AG09319 (cell line): ENCODE results near the gene CCN5.
"Not testable (repeated sequence)": the region's sequence is repeated elsewhere in the genome, so short reads cannot be mapped to it uniquely, and the experiment has no call there.

ENCODE experiments used
- DNase-seq: peaks from one replicate; pipeline ENCODE4 v3.0.0-alpha.2; 2010; ENCODE audit warnings: low read depth; ENCODE audit errors: extremely low read depth
- CTCF ChIP-seq: IDR thresholded peaks from 2 replicates; pipeline ENCODE4 v1.5.1; 2011; ENCODE audit warnings: low read depth, mild to moderate bottlenecking, inconsistent platforms, low read length, moderate library complexity

Gene CCN5

GRCh38 chr20:44714701-44715498 lies at the start of gene CCN5:
Gene CCN5 (plus strand): TSS chr20:44715369. CDS start chr20:44715391, 22 bp downstream.
- TF ChIP-seq CTCF = no peak
- no peak for DNase-seq

- DNase-seq = no peak
- no peak for TF ChIP-seq CTCF
These were observed 49.1 kb upstream of the CCN5 start for GRCh38 chr20:44666066-44666465.

- DNase-seq = not testable (repeated sequence)
These were observed 44.3 kb upstream of the CCN5 start for GRCh38 chr20:44670851-44671250.

GRCh38 chr20:44671541-44671940 lies 43.6 kb upstream of the CCN5 start:
- DNase-seq = not testable (repeated sequence)

GRCh38 chr20:44672318-44672902 lies 42.8 kb upstream of the CCN5 start:
- DNase-seq = not testable (repeated sequence)

- no peak for DNase-seq
- TF ChIP-seq CTCF = no peak
These were observed 36.9 kb upstream of the CCN5 start for GRCh38 chr20:44678242-44678641.

- no peak for DNase-seq
These were observed 36.1 kb upstream of the CCN5 start for GRCh38 chr20:44678990-44679611.

GRCh38 chr20:44681796-44682566 lies 33.2 kb upstream of the CCN5 start:
- DNase-seq = no peak
- TF ChIP-seq CTCF = no peak

More at GRCh38 chr20:44678990-44679611, 36.1 kb upstream of the CCN5 start:
- no peak for TF ChIP-seq CTCF
